K562 (cell line): ENCODE results near the gene TOGARAM2. TPM values are rescaled to one million over a fixed set of nuclear protein-coding genes. Genes with fewer than 3 reads are reported as not detected.

Experiments used
- CTBP1 ChIP-seq: fragments of 450-650 bp; IDR thresholded peaks from 2 replicates; pipeline ENCODE4 v1.6.1; 2016; ENCODE audit warnings: borderline replicate concordance
- NCOR1 ChIP-seq: fragments of 450-650 bp; IDR thresholded peaks from 2 replicates; pipeline ENCODE4 v1.6.1; 2016; ENCODE audit warnings: mild to moderate bottlenecking, moderate library complexity
- RAD21 ChIP-seq, 2 experiments: fragments of 250-450 bp in 1 of 2; fragments of 450-650 bp in 1 of 2; sonication (Bioruptor Pico) in 1 of 2; formaldehyde crosslinking in 1 of 2; IDR thresholded peaks in 1 of 2; conservative IDR thresholded peaks in 1 of 2; 2 replicates each; pipeline versions ENCODE4 v1.4.0 to v1.8.0; 2020 to 2022; ENCODE audit warnings: mild to moderate bottlenecking in 2 of 2, moderate library complexity in 1 of 2
- SOX6 ChIP-seq: fragments of 450-650 bp; IDR thresholded peaks from 2 replicates; pipeline ENCODE4 v1.6.1; 2014; ENCODE audit warnings: mild to moderate bottlenecking
- TCF3 ChIP-seq: sonication (generic); formaldehyde crosslinking; IDR thresholded peaks from 2 replicates; pipeline ENCODE4 v1.4.0; 2020; ENCODE audit warnings: mild to moderate bottlenecking, missing genetic modification reagents
- polyA plus RNA-seq, 8 experiments: library from polyadenylated mRNA; depleted of rRNA in 4 of 8; stranded (reverse) in 5 of 8; unstranded in 3 of 8; fragments of >200 nt; fragmentation: Nextera tagmentation in 2 of 8; fragmentation: Illumina TruSeq in 1 of 8; extraction: Ambion mirVana in 2 of 8; extraction: Trizol in 1 of 8; gene quantifications; 2 replicates each; pipeline versions ENCODE4 v1.2.1 to v1.2.3, GENCODE V29; 2011 to 2014; ENCODE audit warnings: inconsistent platforms in 1 of 8, missing spikeins in 1 of 8
- total RNA-seq, 7 experiments: library from RNA; depleted of rRNA in 6 of 7; stranded (reverse); fragments of >200 nt in 6 of 7; fragmentation: Illumina TruSeq in 2 of 7; extraction: Trizol in 2 of 7; gene quantifications; 2 replicates each; pipeline versions ENCODE4 v1.2.1 to v1.2.3, GENCODE V29; 2011 to 2021; ENCODE audit warnings: low replicate concordance in 1 of 7
- TF ChIP-seq, protein P1 (sequence below), 3 experiments: IDR thresholded peaks in 2 of 3; conservative IDR thresholded peaks in 1 of 3; 2 replicates each; pipeline ENCODE4 v1.5.1; 2011 to 2012; ENCODE audit warnings: low read length in 3 of 3, mild to moderate bottlenecking in 3 of 3, control low read depth in 2 of 3, improper control_type of control experiment in 1 of 3, inconsistent platforms in 1 of 3, low read depth in 1 of 3, mixed read lengths in 1 of 3, moderate library complexity in 1 of 3; ENCODE audit not compliant: insufficient read depth in 2 of 3
- TF ChIP-seq, protein P2 (sequence below): fragments of 200-800 bp; sonication (Bioruptor generic); IDR thresholded peaks from 2 replicates; pipeline ENCODE4 v1.6.1; 2017; ENCODE audit warnings: missing genetic modification characterization, missing compliant biosample characterization
- TF ChIP-seq, protein P3 (sequence below), 2 experiments: fragments of 450-650 bp in 1 of 2; sonication (generic) in 1 of 2; formaldehyde crosslinking; conservative IDR thresholded peaks; 2 replicates each; pipeline versions ENCODE4 v1.4.0 to v1.8.1; 2020 to 2022; ENCODE audit warnings: mild to moderate bottlenecking in 1 of 2, missing genetic modification reagents in 1 of 2
- TF ChIP-seq, protein P4 (sequence below): fragments of 450-650 bp; IDR thresholded peaks from one replicate; pipeline ENCODE4 v1.6.1; 2018; ENCODE audit warnings: mild to moderate bottlenecking, moderate library complexity; ENCODE audit not compliant: partially characterized antibody
- TF ChIP-seq, protein P5 (sequence below): fragments of 250-450 bp; sonication (Bioruptor Pico); IDR thresholded peaks from 2 replicates; pipeline ENCODE4 v1.8.0; 2021; ENCODE audit warnings: moderate library complexity, mild to moderate bottlenecking, inconsistent platforms

TOGARAM2 gene
- total and polyA plus RNA-seq, 9 of the 15 experiments (the other 6 are each of a cell fraction or from before 2014, with no cell fraction given), result not detected

DNA sequence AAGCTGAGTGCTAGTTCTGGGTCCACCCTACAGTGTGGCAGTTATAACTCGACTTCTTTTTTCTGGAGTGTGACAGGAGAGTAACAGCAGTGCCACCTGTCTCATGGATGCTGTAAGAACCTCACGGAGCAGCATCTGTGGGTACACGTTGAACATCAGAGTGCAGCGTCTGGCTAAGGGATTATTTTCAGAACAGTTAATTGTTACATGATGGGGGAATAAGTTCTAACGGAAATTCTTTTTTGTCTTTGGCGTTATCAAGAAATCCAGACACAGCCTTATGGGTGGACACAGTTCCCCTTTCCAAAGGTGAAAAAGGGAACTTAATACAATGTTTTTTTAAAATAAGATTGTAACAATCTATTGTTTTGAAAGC, 28.3 kb upstream of the TOGARAM2 start (continued):
- TF ChIP-seq, protein P1, sequence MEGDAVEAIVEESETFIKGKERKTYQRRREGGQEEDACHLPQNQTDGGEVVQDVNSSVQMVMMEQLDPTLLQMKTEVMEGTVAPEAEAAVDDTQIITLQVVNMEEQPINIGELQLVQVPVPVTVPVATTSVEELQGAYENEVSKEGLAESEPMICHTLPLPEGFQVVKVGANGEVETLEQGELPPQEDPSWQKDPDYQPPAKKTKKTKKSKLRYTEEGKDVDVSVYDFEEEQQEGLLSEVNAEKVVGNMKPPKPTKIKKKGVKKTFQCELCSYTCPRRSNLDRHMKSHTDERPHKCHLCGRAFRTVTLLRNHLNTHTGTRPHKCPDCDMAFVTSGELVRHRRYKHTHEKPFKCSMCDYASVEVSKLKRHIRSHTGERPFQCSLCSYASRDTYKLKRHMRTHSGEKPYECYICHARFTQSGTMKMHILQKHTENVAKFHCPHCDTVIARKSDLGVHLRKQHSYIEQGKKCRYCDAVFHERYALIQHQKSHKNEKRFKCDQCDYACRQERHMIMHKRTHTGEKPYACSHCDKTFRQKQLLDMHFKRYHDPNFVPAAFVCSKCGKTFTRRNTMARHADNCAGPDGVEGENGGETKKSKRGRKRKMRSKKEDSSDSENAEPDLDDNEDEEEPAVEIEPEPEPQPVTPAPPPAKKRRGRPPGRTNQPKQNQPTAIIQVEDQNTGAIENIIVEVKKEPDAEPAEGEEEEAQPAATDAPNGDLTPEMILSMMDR (IDR thresholded peaks at IDR 0.05 in 2 of 3, conservative IDR thresholded peaks at IDR 0.05 in 1 of 3; ENCODE audit: insufficient read depth in 2 of 3, low read depth in 1 of 3, low read length in 3 of 3), result peak; percentile 39 to 65 (median 53)
- TF ChIP-seq CTBP1 (peak; percentile 48), SOX6 (peak; percentile 75), TCF3 (CRISPR knock-in tag) (peak; percentile 59), RAD21 (CRISPR knock-in tag; conservative IDR thresholded peaks at IDR 0.05 in 1 of 2, IDR thresholded peaks at IDR 0.05 in 1 of 2) (peak; percentile 45 to 60; a peak in 3 of 4 replicates), NCOR1 (peak; percentile 34; the same call in 1 of the 2 replicates)
- TF ChIP-seq, protein P2, sequence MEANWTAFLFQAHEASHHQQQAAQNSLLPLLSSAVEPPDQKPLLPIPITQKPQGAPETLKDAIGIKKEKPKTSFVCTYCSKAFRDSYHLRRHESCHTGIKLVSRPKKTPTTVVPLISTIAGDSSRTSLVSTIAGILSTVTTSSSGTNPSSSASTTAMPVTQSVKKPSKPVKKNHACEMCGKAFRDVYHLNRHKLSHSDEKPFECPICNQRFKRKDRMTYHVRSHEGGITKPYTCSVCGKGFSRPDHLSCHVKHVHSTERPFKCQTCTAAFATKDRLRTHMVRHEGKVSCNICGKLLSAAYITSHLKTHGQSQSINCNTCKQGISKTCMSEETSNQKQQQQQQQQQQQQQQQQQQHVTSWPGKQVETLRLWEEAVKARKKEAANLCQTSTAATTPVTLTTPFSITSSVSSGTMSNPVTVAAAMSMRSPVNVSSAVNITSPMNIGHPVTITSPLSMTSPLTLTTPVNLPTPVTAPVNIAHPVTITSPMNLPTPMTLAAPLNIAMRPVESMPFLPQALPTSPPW (CRISPR knock-in tag), result no peak
- TF ChIP-seq, protein P3, sequence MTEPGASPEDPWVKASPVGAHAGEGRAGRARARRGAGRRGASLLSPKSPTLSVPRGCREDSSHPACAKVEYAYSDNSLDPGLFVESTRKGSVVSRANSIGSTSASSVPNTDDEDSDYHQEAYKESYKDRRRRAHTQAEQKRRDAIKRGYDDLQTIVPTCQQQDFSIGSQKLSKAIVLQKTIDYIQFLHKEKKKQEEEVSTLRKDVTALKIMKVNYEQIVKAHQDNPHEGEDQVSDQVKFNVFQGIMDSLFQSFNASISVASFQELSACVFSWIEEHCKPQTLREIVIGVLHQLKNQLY (CRISPR knock-in tag; conservative IDR thresholded peaks at IDR 0.05), result no peak
- TF ChIP-seq, protein P4, sequence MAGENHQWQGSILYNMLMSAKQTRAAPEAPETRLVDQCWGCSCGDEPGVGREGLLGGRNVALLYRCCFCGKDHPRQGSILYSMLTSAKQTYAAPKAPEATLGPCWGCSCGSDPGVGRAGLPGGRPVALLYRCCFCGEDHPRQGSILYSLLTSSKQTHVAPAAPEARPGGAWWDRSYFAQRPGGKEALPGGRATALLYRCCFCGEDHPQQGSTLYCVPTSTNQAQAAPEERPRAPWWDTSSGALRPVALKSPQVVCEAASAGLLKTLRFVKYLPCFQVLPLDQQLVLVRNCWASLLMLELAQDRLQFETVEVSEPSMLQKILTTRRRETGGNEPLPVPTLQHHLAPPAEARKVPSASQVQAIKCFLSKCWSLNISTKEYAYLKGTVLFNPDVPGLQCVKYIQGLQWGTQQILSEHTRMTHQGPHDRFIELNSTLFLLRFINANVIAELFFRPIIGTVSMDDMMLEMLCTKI, result no peak
- TF ChIP-seq, protein P5, sequence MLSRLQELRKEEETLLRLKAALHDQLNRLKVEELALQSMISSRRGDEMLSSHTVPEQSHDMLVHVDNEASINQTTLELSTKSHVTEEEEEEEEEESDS, result no peak
